ENCODE data around the gene UVRAG. TPM values are rescaled to one million over a fixed set of nuclear protein-coding genes. Genes with fewer than 3 reads are reported as not detected.

The UVRAG gene
- total and polyA plus RNA-seq, 4 donors = 4.4 to 15.1 (median 10.0) TPM

- 51% methylated on average over 2 of the region's 2 CpGs for WGBS
- TF ChIP-seq, protein P1, sequence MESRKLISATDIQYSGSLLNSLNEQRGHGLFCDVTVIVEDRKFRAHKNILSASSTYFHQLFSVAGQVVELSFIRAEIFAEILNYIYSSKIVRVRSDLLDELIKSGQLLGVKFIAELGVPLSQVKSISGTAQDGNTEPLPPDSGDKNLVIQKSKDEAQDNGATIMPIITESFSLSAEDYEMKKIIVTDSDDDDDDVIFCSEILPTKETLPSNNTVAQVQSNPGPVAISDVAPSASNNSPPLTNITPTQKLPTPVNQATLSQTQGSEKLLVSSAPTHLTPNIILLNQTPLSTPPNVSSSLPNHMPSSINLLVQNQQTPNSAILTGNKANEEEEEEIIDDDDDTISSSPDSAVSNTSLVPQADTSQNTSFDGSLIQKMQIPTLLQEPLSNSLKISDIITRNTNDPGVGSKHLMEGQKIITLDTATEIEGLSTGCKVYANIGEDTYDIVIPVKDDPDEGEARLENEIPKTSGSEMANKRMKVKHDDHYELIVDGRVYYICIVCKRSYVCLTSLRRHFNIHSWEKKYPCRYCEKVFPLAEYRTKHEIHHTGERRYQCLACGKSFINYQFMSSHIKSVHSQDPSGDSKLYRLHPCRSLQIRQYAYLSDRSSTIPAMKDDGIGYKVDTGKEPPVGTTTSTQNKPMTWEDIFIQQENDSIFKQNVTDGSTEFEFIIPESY (IDR thresholded peaks at IDR 0.05) = no peak
- TF ChIP-seq FOXA2 (IDR thresholded peaks at IDR 0.05) (no peak), YY1 (IDR thresholded peaks at IDR 0.05) (no peak), EGR1 (IDR thresholded peaks at IDR 0.05; ENCODE audit: low read depth in 2 of 2) (no peak), RXRA (IDR thresholded peaks at IDR 0.05) (no peak), SP1 (IDR thresholded peaks at IDR 0.05) (no peak), MAX (IDR thresholded peaks at IDR 0.05) (no peak), HNF4G (IDR thresholded peaks at IDR 0.05) (no peak), NR2F2 (IDR thresholded peaks at IDR 0.05) (no peak), GABPA (IDR thresholded peaks at IDR 0.05 in 1 of 2, conservative IDR thresholded peaks at IDR 0.05 in 1 of 2) (no peak), JUND (IDR thresholded peaks at IDR 0.05) (no peak), RAD21 (IDR thresholded peaks at IDR 0.05) (no peak)
- TF ChIP-seq, protein P2, sequence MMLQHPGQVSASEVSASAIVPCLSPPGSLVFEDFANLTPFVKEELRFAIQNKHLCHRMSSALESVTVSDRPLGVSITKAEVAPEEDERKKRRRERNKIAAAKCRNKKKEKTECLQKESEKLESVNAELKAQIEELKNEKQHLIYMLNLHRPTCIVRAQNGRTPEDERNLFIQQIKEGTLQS (IDR thresholded peaks at IDR 0.05) = no peak
- H3K9ac ChIP-seq (ENCODE audit: low read depth in 1 of 2, low read length in 2 of 2) = no peak overlapping the region
- peaks cover 7 to 63% (median 54%) of the 10 kb centered on the region in 4 donors for H3K4me1 ChIP-seq (ENCODE audit: control insufficient read depth in 4 of 4, insufficient read depth in 4 of 4, low read length in 3 of 4)
- no peak for DNase-seq (ENCODE audit: low spot score)
- H3K27me3 ChIP-seq (ENCODE audit: control insufficient read depth in 4 of 4, insufficient read depth in 4 of 4, low read length in 3 of 4) = no peaks in the 10 kb centered on the region
- no peak overlapping the region for H3K4me3 ChIP-seq (ENCODE audit: low read depth in 1 of 3, low read length in 3 of 3)
- H3K27ac ChIP-seq (ENCODE audit: low read depth in 1 of 2, low read length in 2 of 2) = no peak overlapping the region
- H3K9me3 ChIP-seq (ENCODE audit: control insufficient read depth in 4 of 4, low read length in 3 of 4) = no peaks in the 10 kb centered on the region
- peaks cover 2 to 38% (median 13%) of the 10 kb centered on the region in 4 donors for H3K36me3 ChIP-seq (ENCODE audit: control insufficient read depth in 4 of 4, insufficient read depth in 3 of 4, low read depth in 1 of 4, low read length in 3 of 4)
Measured at GRCh38 chr11:75796091-75796435, 18.9 kb upstream of the UVRAG start.

- Histone ChIP-seq H3K36me3 (ENCODE audit: control insufficient read depth in 4 of 4, insufficient read depth in 3 of 4, low read depth in 1 of 4, low read length in 3 of 4) (peaks cover 2 to 40% (median 14%) of the 10 kb centered on the region in 4 donors), H3K4me3 (ENCODE audit: low read depth in 1 of 3, low read length in 3 of 3) (no peak overlapping the region), H3K27ac (ENCODE audit: low read depth in 1 of 2, low read length in 2 of 2) (no peak overlapping the region), H3K27me3 (ENCODE audit: control insufficient read depth in 4 of 4, insufficient read depth in 4 of 4, low read length in 3 of 4) (no peaks in the 10 kb centered on the region), H3K4me1 (ENCODE audit: control insufficient read depth in 4 of 4, insufficient read depth in 4 of 4, low read length in 3 of 4) (peaks cover 7 to 53% (median 44%) of the 10 kb centered on the region in 4 donors), H3K9ac (ENCODE audit: low read depth in 1 of 2, low read length in 2 of 2) (no peak overlapping the region), H3K9me3 (ENCODE audit: control insufficient read depth in 4 of 4, low read length in 3 of 4) (no peaks in the 10 kb centered on the region)
- WGBS = 82% methylated on average over 8 of the region's 8 CpGs
- no peak for TF ChIP-seq CTCF (IDR thresholded peaks at IDR 0.05; ENCODE audit: low read depth, low read length, missing input control)
- no peak for TF ChIP-seq MAX (IDR thresholded peaks at IDR 0.05)
- TF ChIP-seq, protein P2 (IDR thresholded peaks at IDR 0.05) = no peak
- TF ChIP-seq GABPA (IDR thresholded peaks at IDR 0.05 in 1 of 2, conservative IDR thresholded peaks at IDR 0.05 in 1 of 2) = no peak
- no peak for TF ChIP-seq RAD21 (IDR thresholded peaks at IDR 0.05)
- no peak for TF ChIP-seq YY1 (IDR thresholded peaks at IDR 0.05)
- TF ChIP-seq FOXA2 (IDR thresholded peaks at IDR 0.05) = no peak
- no peak for TF ChIP-seq TAF1 (conservative IDR thresholded peaks at IDR 0.05)
- no peak for DNase-seq (ENCODE audit: low spot score)
Measured at GRCh38 chr11:75797116-75797515, 17.9 kb upstream of the UVRAG start.
